Smooth muscle cell of trachea (primary cell): ENCODE results near the gene TSR2. TPM values are rescaled to one million over a fixed set of nuclear protein-coding genes. Genes with fewer than 3 reads are reported as not detected.

Source experiments
- total RNA-seq: library from RNA; depleted of rRNA; stranded (reverse); fragments of >200 nt; gene quantifications from 2 replicates; pipeline ENCODE4 v1.2.1, GENCODE V29; 2014

The TSR2 gene, protein sequence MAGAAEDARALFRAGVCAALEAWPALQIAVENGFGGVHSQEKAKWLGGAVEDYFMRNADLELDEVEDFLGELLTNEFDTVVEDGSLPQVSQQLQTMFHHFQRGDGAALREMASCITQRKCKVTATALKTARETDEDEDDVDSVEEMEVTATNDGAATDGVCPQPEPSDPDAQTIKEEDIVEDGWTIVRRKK
- 11.4 and 13.2 TPM in 2 replicates for total RNA-seq

DNA sequence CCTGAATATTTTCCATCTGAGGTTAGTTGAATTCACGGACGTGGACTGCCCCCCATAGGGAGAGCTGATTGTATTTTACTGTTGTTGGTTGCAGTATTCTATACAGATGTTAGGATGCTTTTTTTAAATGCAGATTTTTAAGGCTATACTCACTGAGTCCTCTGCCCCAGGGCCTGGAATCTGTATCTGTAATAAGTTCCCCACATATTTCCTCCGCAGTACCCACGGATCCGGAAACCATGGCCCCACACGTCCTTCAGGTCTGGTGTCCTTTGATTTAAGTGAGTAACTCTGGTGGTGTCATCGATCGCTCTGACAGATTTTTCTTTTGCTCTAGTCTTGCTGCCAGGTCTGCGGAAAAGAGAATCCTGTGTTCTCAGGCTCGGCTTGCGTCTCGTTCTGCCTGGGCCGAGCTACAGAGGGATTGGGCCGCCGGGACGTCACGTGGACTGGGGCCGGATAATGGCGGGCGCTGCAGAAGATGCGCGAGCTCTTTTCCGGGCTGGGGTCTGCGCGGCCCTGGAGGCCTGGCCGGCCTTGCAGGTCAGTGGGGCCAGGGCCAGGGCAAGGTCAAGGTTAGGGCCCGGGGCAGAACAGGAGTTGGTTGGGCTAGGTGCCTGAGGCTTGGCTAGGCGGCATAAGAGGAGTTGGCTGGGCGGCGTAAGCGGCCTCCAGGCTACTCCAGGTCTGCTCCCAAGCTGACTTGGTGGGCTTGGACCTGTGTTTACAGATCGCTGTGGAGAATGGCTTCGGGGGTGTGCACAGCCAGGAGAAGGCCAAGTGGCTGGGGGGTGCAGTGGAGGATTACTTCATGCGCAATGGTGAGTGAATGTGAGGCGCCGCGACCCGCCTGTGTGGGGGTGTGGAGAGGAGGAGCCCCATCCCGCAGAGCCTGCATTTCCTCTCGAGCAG lies at the start of gene TSR2:
TSS of gene TSR2 (plus strand) at position 445 of the 912 bp plus-strand sequence. CDS start at position 463, 18 bp downstream.

Other genes starting within 250 kb of the TSR2 start
- gene WNK3, start 82.4 kb upstream of the TSR2 start, total RNA-seq = 0.15 and 0.17 TPM in 2 replicates
- gene FGD1, start 55.8 kb downstream of the TSR2 start, total RNA-seq = 8.9 and 9.3 TPM in 2 replicates
- 22.0 and 23.8 TPM in 2 replicates for gene GNL3L, start 89.8 kb downstream of the TSR2 start, total RNA-seq